H1 (cell line): ENCODE results near the gene GMEB2. TPM values are rescaled to one million over a fixed set of nuclear protein-coding genes. Genes with fewer than 3 reads are reported as not detected.

ENCODE experiments used
- CTCF ChIA-PET: fragments of 300-600 bp; sonication (Branson Sonifier 250); formaldehyde crosslinking; loops from one replicate; lab custom pipeline; 2021; ENCODE audit not compliant: partially characterized antibody; lab: Charles Lee
- POLR2A ChIA-PET: fragments of 300-600 bp; sonication (Branson Sonifier 250); formaldehyde crosslinking; loops from one replicate; lab custom pipeline; 2021; ENCODE audit warnings: inconsistent platforms; ENCODE audit not compliant: partially characterized antibody; lab: Charles Lee
- DNase-seq, 2 experiments: peaks; one replicate each; pipeline versions ENCODE4 v3.0.0 to v3.0.0-alpha.2; 2010 to 2022; ENCODE audit warnings: low spot score in 2 of 2, low read depth in 1 of 2, mixed read lengths in 1 of 2
- FAIRE-seq: peaks from 2 replicates; lab custom pipeline; 2011; peaks lifted over from hg19 to GRCh38; lab: Jason Lieb, UNC
- H2AFZ ChIP-seq: 2 replicates; pipeline ENCODE4 v1.8.1; 2012; ENCODE audit warnings: low read length, inconsistent platforms
- H2AK5ac ChIP-seq: 2 replicates; pipeline ENCODE4 v1.6.1; 2013; ENCODE audit warnings: low read depth, low read length
- H2BK120ac ChIP-seq: replicated peaks from 2 replicates; pipeline ENCODE3; 2013; ENCODE audit warnings: low read depth, low read length, inconsistent platforms
- H2BK12ac ChIP-seq: 2 replicates; pipeline ENCODE4 v1.6.1; 2013; ENCODE audit warnings: low read depth, low read length
- H2BK15ac ChIP-seq: 2 replicates; pipeline ENCODE4 v1.6.1; 2013; ENCODE audit warnings: low read length
- H2BK20ac ChIP-seq: 2 replicates; pipeline ENCODE4 v1.6.1; 2013; ENCODE audit warnings: low read length
- H2BK5ac ChIP-seq: 2 replicates; pipeline ENCODE4 v1.6.1; 2013; ENCODE audit warnings: low read depth, low read length
- H3K14ac ChIP-seq: 2 replicates; pipeline ENCODE4 v1.6.1; 2013; ENCODE audit warnings: inconsistent platforms; ENCODE audit not compliant: insufficient read length
- H3K18ac ChIP-seq: 2 replicates; pipeline ENCODE4 v1.6.1; 2013; ENCODE audit warnings: low read length; ENCODE audit errors: extremely low read depth
- H3K23ac ChIP-seq: 2 replicates; pipeline ENCODE4 v1.6.1; 2013; ENCODE audit warnings: inconsistent platforms; ENCODE audit not compliant: insufficient read length
- H3K23me2 ChIP-seq: 2 replicates; pipeline ENCODE4 v1.6.1; 2013; ENCODE audit warnings: low read depth, low read length
- H3K27ac ChIP-seq: 2 replicates; pipeline ENCODE4 v1.6.1; 2011; ENCODE audit warnings: low read depth, low read length, inconsistent platforms
- H3K27me3 ChIP-seq, 4 experiments: replicated peaks in 1 of 4; 1 replicate in 1 of 4; 2 replicates in 3 of 4; pipeline versions ENCODE4 v1.6.1 to v1.8.1; 2011 to 2013; ENCODE audit warnings: low read length in 3 of 4, mild to moderate bottlenecking in 3 of 4, inconsistent platforms in 2 of 4, mixed read lengths in 2 of 4, moderate library complexity in 1 of 4; ENCODE audit not compliant: control insufficient read depth in 3 of 4, insufficient read depth in 3 of 4; ENCODE audit errors: extremely low read depth in 1 of 4
- H3K36me3 ChIP-seq, 4 experiments: 2 replicates each; pipeline versions ENCODE4 v1.6.1 to v1.8.1; 2011 to 2013; ENCODE audit warnings: mild to moderate bottlenecking in 4 of 4, low read length in 3 of 4, moderate library complexity in 2 of 4, control low read depth in 1 of 4, inconsistent platforms in 1 of 4; ENCODE audit not compliant: insufficient read depth in 4 of 4, control insufficient read depth in 2 of 4
- H3K4ac ChIP-seq: replicated peaks from 2 replicates; pipeline ENCODE3; 2013; ENCODE audit warnings: low read length, low read depth, mixed read lengths, inconsistent platforms; ENCODE audit not compliant: insufficient read length
- H3K4me1 ChIP-seq, 4 experiments: replicated peaks in 1 of 4; 1 replicate in 1 of 4; 2 replicates in 3 of 4; pipeline versions ENCODE4 v1.6.1 to v1.8.1; 2011 to 2013; ENCODE audit warnings: low read length in 3 of 4, inconsistent platforms in 2 of 4, mixed read lengths in 1 of 4; ENCODE audit not compliant: insufficient read depth in 4 of 4, control insufficient read depth in 3 of 4
- H3K4me2 ChIP-seq, 2 experiments: 2 replicates each; pipeline versions ENCODE4 v1.6.1 to v1.8.1; 2011 to 2013; ENCODE audit warnings: low read depth in 2 of 2, low read length in 2 of 2, control low read depth in 1 of 2, inconsistent platforms in 1 of 2, mild to moderate bottlenecking in 1 of 2; ENCODE audit not compliant: insufficient read depth in 1 of 2
- H3K4me3 ChIP-seq, 4 experiments: fragments of 200-600, 300-600 bp in 1 of 4; sonication (generic), shearing (Covaris generic), sonication (Bioruptor Twin) in 1 of 4; 2 replicates each; pipeline versions ENCODE4 v1.5.1 to v1.8.1; 2011 to 2016; ENCODE audit warnings: low read length in 4 of 4, low read depth in 3 of 4, control low read depth in 2 of 4, inconsistent platforms in 2 of 4, mild to moderate bottlenecking in 2 of 4, mixed read lengths in 1 of 4, moderate library complexity in 1 of 4; ENCODE audit not compliant: insufficient read depth in 2 of 4; ENCODE audit errors: extremely low read depth in 1 of 4
- H3K56ac ChIP-seq: replicated peaks from 2 replicates; pipeline ENCODE3; 2013; ENCODE audit warnings: low read depth, mild to moderate bottlenecking, mixed read lengths, low read length, inconsistent platforms; ENCODE audit not compliant: insufficient read length
- H3K79me1 ChIP-seq: 2 replicates; pipeline ENCODE4 v1.6.1; 2013; ENCODE audit warnings: low read depth, low read length, control low read depth
- H3K79me2 ChIP-seq, 2 experiments: 2 replicates each; pipeline versions ENCODE4 v1.6.1 to v1.8.1; 2012 to 2013; ENCODE audit warnings: low read length in 2 of 2, mild to moderate bottlenecking in 2 of 2, inconsistent platforms in 1 of 2; ENCODE audit not compliant: insufficient read depth in 2 of 2, control insufficient read depth in 1 of 2
- H3K9ac ChIP-seq, 4 experiments: replicated peaks in 1 of 4; 1 replicate in 1 of 4; 2 replicates in 3 of 4; pipeline versions ENCODE4 v1.6.1 to v1.8.1; 2011 to 2013; ENCODE audit warnings: low read depth in 3 of 4, low read length in 3 of 4, control low read depth in 2 of 4, mild to moderate bottlenecking in 2 of 4, moderate library complexity in 2 of 4, inconsistent platforms in 1 of 4; ENCODE audit errors: extremely low read depth in 1 of 4
- H3K9me3 ChIP-seq, 2 experiments: 2 replicates each; pipeline versions ENCODE4 v1.6.1 to v1.8.1; 2012 to 2013; ENCODE audit warnings: mild to moderate bottlenecking in 2 of 2, moderate library complexity in 2 of 2, control low read depth in 1 of 2, inconsistent platforms in 1 of 2, low read depth in 1 of 2, low read length in 1 of 2, mixed read lengths in 1 of 2; ENCODE audit not compliant: insufficient read depth in 2 of 2
- H4K20me1 ChIP-seq, 2 experiments: replicated peaks in 1 of 2; 2 replicates each; pipeline versions ENCODE3 to v1.8.1; 2011 to 2013; ENCODE audit warnings: inconsistent platforms in 2 of 2, low read length in 2 of 2, mild to moderate bottlenecking in 1 of 2; ENCODE audit not compliant: insufficient read depth in 2 of 2, control insufficient read depth in 1 of 2
- H4K5ac ChIP-seq: 2 replicates; pipeline ENCODE4 v1.6.1; 2013; ENCODE audit warnings: low read length, low read depth, mixed read lengths, inconsistent platforms; ENCODE audit not compliant: insufficient read length
- H4K8ac ChIP-seq: 2 replicates; pipeline ENCODE4 v1.8.0; 2013; ENCODE audit warnings: mild to moderate bottlenecking, moderate library complexity, low read length, inconsistent platforms; ENCODE audit not compliant: insufficient read depth; ENCODE audit errors: extremely low read depth
- H4K91ac ChIP-seq: replicated peaks from 2 replicates; pipeline ENCODE3; 2013; ENCODE audit warnings: low read length, mixed read lengths, inconsistent platforms; ENCODE audit not compliant: insufficient read length
- CTBP2 ChIP-seq: IDR thresholded peaks from 2 replicates; pipeline ENCODE4 v1.7.0; 2011; ENCODE audit warnings: borderline replicate concordance, mild to moderate bottlenecking, moderate library complexity, mixed read lengths, low read length; ENCODE audit not compliant: insufficient read depth, insufficient read length
- GABPA ChIP-seq: IDR thresholded peaks from 2 replicates; pipeline ENCODE4 v1.6.1; 2011; ENCODE audit warnings: mild to moderate bottlenecking, low read length, moderate library complexity, borderline replicate concordance; ENCODE audit not compliant: insufficient read depth
- HDAC2 ChIP-seq, 2 experiments: fragments of 300-600 bp in 1 of 2; sonication (generic) in 1 of 2; IDR thresholded peaks; 2 replicates each; pipeline ENCODE4 v1.6.1; 2011 to 2012; ENCODE audit warnings: low read depth in 2 of 2, low read length in 2 of 2, mild to moderate bottlenecking in 2 of 2, moderate library complexity in 2 of 2, borderline replicate concordance in 1 of 2, inconsistent platforms in 1 of 2
- HDAC6 ChIP-seq: IDR thresholded peaks from one replicate; pipeline ENCODE4 v1.7.1; 2012; ENCODE audit warnings: low read depth, mild to moderate bottlenecking, inconsistent platforms, low read length, moderate library complexity
- KDM4A ChIP-seq: IDR thresholded peaks from one replicate; pipeline ENCODE4 v1.7.1; 2012; ENCODE audit warnings: low read depth, mild to moderate bottlenecking, moderate library complexity, low read length, inconsistent platforms; ENCODE audit not compliant: severe bottlenecking
- RBBP5 ChIP-seq: IDR thresholded peaks from 2 replicates; pipeline ENCODE4 v1.7.1; 2012; ENCODE audit warnings: low read depth, mild to moderate bottlenecking, inconsistent platforms, low read length, moderate library complexity, borderline replicate concordance
- SP1 ChIP-seq: IDR thresholded peaks from 2 replicates; pipeline ENCODE4 v1.6.1; 2011; ENCODE audit warnings: low read depth, low read length
- TEAD4 ChIP-seq: IDR thresholded peaks from 2 replicates; pipeline ENCODE4 v1.6.1; 2012; ENCODE audit warnings: low read depth, low read length, inconsistent platforms, mixed read lengths
- ZNF274 ChIP-seq: IDR thresholded peaks from 2 replicates; pipeline ENCODE4 v1.7.0; 2012; ENCODE audit warnings: low read length, borderline replicate concordance; ENCODE audit errors: extremely low read depth
- WGBS, 2 experiments: shearing (Covaris generic) in 1 of 2; methylation state at CpG; one replicate each; pipeline versions ENCODE4 v1.1.6 to v1.1.7; 2013 to 2015; ENCODE audit warnings: low lambda C conversion rate in 2 of 2, mixed read lengths in 2 of 2, inconsistent platforms in 1 of 2, low coverage in 1 of 2, missing lambda C conversion rate in 1 of 2; ENCODE audit not compliant: insufficient replicate concordance in 2 of 2, insufficient coverage in 1 of 2, insufficient read length in 1 of 2; ENCODE audit errors: extremely low coverage in 1 of 2, missing lambda C conversion rate in 1 of 2; 5-methylcytosine and 5-hydroxymethylcytosine counted together
- polyA plus RNA-seq, 7 experiments: library from polyadenylated mRNA; depleted of rRNA in 3 of 7; stranded (reverse) in 5 of 7; unstranded in 2 of 7; fragments of >200 nt in 5 of 7; fragments of 200-250 nt in 2 of 7; gene quantifications; 1 replicate in 5 of 7; 2 replicates in 1 of 7; 4 replicates in 1 of 7; pipeline versions ENCODE4 v1.2.1 to v1.2.3, GENCODE V29; 2011 to 2013; ENCODE audit warnings: missing spikeins in 2 of 7, mixed read lengths in 2 of 7
- total RNA-seq: library from RNA; stranded (reverse); fragmentation: NEBNext Ultra II Directional; extraction: Animal tissue kit (Norgen Biotek cat#: 25700); gene quantifications from 2 replicates; pipeline ENCODE4 v1.2.1, GENCODE V29; 2021
- TF ChIP-seq, protein P1 (sequence below): IDR thresholded peaks from 2 replicates; pipeline ENCODE4 v1.6.1; 2011; ENCODE audit warnings: low read depth, mild to moderate bottlenecking, low read length; ENCODE audit not compliant: insufficient read depth

Gene GMEB2
- total and polyA plus RNA-seq, 2 of the 8 experiments (the other 6 are each of a cell fraction or from before 2014, with no cell fraction given): 12.9 to 14.2 TPM

DNA sequence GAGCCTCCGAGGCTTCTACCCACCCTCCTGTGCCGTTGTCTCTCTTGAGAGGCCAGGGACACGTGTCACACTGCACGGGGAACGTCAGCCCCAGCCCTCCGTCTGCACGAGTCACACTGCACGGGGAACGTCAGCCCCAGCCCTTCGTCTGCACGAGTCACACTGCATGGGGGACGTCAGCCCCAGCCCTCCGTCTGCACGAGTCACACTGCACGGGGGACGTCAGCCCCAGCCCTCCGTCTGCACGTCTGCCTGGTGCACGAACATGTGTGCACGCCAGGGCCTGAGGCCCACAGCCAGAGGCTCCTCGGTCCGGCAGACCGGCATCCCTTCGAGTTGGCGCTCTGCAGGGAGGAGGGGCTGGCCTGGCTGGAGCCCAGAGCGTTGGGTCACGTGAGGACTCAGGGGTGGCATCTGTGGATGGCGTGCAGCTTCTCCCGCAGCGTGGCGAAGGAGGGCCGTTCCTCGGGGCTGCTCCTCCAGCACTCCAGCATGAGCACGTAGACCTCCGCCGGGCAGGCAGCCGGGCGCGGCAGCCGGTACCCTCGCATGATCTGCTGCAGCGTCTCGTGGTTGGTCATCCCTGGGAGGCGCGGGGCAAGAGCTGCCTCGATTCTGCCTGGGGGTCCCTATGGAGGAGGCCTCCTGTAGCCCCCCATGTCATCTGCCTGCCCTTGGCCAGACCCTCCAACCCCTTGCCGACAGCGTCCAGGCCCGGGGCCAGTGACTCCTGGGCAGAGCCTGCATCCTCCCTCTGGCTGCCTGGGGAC, 86.3 kb downstream of the GMEB2 start:
- H3K27me3 ChIP-seq: no peaks in the 10 kb centered on the region
- POLR2A ChIA-PET: interaction anchor here (1.1 to 1.3 kb wide), 2 partner anchors 35 to 197 kb away, joined by 3 read pairs; no protein-coding TSS in a partner anchor
- TF ChIP-seq CTBP2 (no peak), HDAC2 (IDR thresholded peaks at IDR 0.05; ENCODE audit: borderline replicate concordance in 1 of 2, low read depth in 2 of 2, low read length in 2 of 2) (no peak), TEAD4 (no peak), SP1 (no peak), KDM4A (no peak), HDAC6 (no peak), GABPA (no peak), ZNF274 (no peak), RBBP5 (no peak)
- TF ChIP-seq, protein P1, sequence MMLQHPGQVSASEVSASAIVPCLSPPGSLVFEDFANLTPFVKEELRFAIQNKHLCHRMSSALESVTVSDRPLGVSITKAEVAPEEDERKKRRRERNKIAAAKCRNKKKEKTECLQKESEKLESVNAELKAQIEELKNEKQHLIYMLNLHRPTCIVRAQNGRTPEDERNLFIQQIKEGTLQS: no peak

More for the DNA sequence above, 86.3 kb downstream of the GMEB2 start:
- CTCF ChIA-PET: interaction anchor here (1.2 to 3.9 kb wide), 6 partner anchors 9 to 98 kb away, joined by 3 to 17 read pairs (median 5); partner anchors contain the start of gene FNDC11
- H2BK120ac ChIP-seq: no peak overlapping the region
- H3K4me2 ChIP-seq: no peak overlapping the region
- no peak overlapping the region for H2AFZ ChIP-seq
- no peak overlapping the region for H3K27ac ChIP-seq
- H2BK5ac ChIP-seq: no peak overlapping the region
- FAIRE-seq: no peak
- no peak overlapping the region for H3K4me3 ChIP-seq
- H3K23me2 ChIP-seq: no peaks in the 10 kb centered on the region
- H3K36me3 ChIP-seq: no peaks in the 10 kb centered on the region
- no peak overlapping the region for H4K5ac ChIP-seq
- 0 out of 2 replicates have a peak overlapping the region, but pooled peaks have one; percentile 72 for H2BK15ac ChIP-seq
- H3K56ac ChIP-seq: no peak overlapping the region
- no peak overlapping the region for H2BK12ac ChIP-seq
- DNase-seq: no peak
- whole genome bisulfite sequencing, 2 experiments: 93% methylated on average over 38 of the region's 49 CpGs; no CpG with 5 or more reads in 1 of the 2 experiments
- H3K14ac ChIP-seq: no peak overlapping the region
- H4K20me1 ChIP-seq: no peaks in the 10 kb centered on the region
- H2BK20ac ChIP-seq: no peak overlapping the region
- H4K91ac ChIP-seq: no peak overlapping the region
- H3K9ac ChIP-seq: no peak overlapping the region
- H3K79me1 ChIP-seq: no peaks in the 10 kb centered on the region
- no peaks in the 10 kb centered on the region for H3K9me3 ChIP-seq
- H3K4me1 ChIP-seq: peaks cover 0 to 10% (median 0%) of the 10 kb centered on the region in 4 experiments; a peak in 4 of 7 replicates
- no peak overlapping the region for H3K4ac ChIP-seq
- no peak overlapping the region; the same call in 1 of the 2 replicates for H3K18ac ChIP-seq
- H3K23ac ChIP-seq: no peak overlapping the region
- peak overlapping the region; percentile 35; the same call in 1 of the 2 replicates for H4K8ac ChIP-seq
- H3K79me2 ChIP-seq: no peaks in the 10 kb centered on the region
- H2AK5ac ChIP-seq: no peak overlapping the region
